ENCODE data around the gene RASSF9.

The RASSF9 gene

GRCh38 chr12:85759623-85760022, 76.6 kb downstream of the RASSF9 start:
- no peaks in the 10 kb centered on the region for H3K36me3 ChIP-seq (ENCODE audit: control insufficient read depth, insufficient read depth, low read length)
- DNase-seq (ENCODE audit: extremely low read depth, insufficient read length), result no peak

DNA sequence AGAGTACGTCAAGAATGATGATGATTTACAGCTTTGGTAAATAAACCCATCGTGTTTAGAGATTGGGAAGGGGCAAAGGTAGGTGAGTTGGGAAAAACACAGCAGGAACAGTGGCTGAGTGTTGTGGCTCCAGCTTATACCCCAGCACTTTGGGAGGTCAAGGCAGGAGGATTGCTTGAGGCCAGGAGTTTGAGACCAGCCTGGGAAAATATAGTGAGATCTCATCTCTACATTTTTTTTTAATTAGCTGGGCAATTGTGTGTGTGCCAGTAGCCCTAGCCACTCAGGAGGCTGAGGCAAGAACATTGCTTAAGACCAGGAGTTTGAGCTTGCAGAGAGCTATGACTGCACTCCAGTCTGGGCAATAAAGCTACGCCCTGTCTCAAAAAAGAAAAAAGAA, 77.1 kb downstream of the RASSF9 start:
- TF ChIP-seq CTCF (IDR thresholded peaks at IDR 0.05; ENCODE audit: insufficient read depth, low read length, poor library complexity, severe bottlenecking), result no peak
- no peak overlapping the region for H3K4me3 ChIP-seq (replicated peaks; ENCODE audit: low read depth, low read length)
- no peak for DNase-seq (ENCODE audit: extremely low read depth, insufficient read length)
- H3K27me3 ChIP-seq (replicated peaks; ENCODE audit: control insufficient read depth, insufficient read depth, low read length), result no peaks in the 10 kb centered on the region
- H3K36me3 ChIP-seq (ENCODE audit: control insufficient read depth, insufficient read depth, low read length), result no peaks in the 10 kb centered on the region

More at GRCh38 chr12:85759623-85760022, 76.6 kb downstream of the RASSF9 start:
- Histone ChIP-seq H3K4me3 (replicated peaks; ENCODE audit: low read depth, low read length) (no peak overlapping the region), H3K27me3 (replicated peaks; ENCODE audit: control insufficient read depth, insufficient read depth, low read length) (no peaks in the 10 kb centered on the region)
- TF ChIP-seq CTCF (IDR thresholded peaks at IDR 0.05; ENCODE audit: insufficient read depth, low read length, poor library complexity, severe bottlenecking), result no peak

GRCh38 chr12:85755760-85756159, 80.4 kb downstream of the RASSF9 start:
- DNase-seq (ENCODE audit: extremely low read depth, insufficient read length), result no peak
- no peaks in the 10 kb centered on the region for H3K36me3 ChIP-seq (ENCODE audit: control insufficient read depth, insufficient read depth, low read length)
- no peaks in the 10 kb centered on the region for H3K27me3 ChIP-seq (replicated peaks; ENCODE audit: control insufficient read depth, insufficient read depth, low read length)
- TF ChIP-seq CTCF (IDR thresholded peaks at IDR 0.05; ENCODE audit: insufficient read depth, low read length, poor library complexity, severe bottlenecking), result no peak
- no peak overlapping the region for H3K4me3 ChIP-seq (replicated peaks; ENCODE audit: low read depth, low read length)
